Measurements from ENCODE around the gene ARHGAP25. TPM values are rescaled to one million over a fixed set of nuclear protein-coding genes. Genes with fewer than 3 reads are reported as not detected.
A peak's percentile ranks its signal among the peaks of the same experiment; 100 is the strongest.
"Not testable (repeated sequence)": the region's sequence is repeated elsewhere in the genome, so short reads cannot be mapped to it uniquely, and the experiment has no call there.

Gene ARHGAP25
- total RNA-seq, 6 donors from 2014 or later, result 13.2 to 36.1 (median 26.3) TPM

- ATAC-seq (ENCODE audit: low FRiP score in 2 of 2), result peak in 1 of 2 donors; percentile 52
- H3K27me3 ChIP-seq, result no peaks in the 10 kb centered on the region
- H3K4me3 ChIP-seq, result no peak overlapping the region
- H3K36me3 ChIP-seq, result peaks cover 0 to 10% (median 0%) of the 10 kb centered on the region in 4 donors
- peaks cover 22 to 44% (median 35%) of the 10 kb centered on the region in 4 donors for H3K4me1 ChIP-seq
- no peaks in the 10 kb centered on the region for H3K9me3 ChIP-seq
- DNase-seq, result no peak
- no peak for TF ChIP-seq EP300 (IDR thresholded peaks at IDR 0.05)
- TF ChIP-seq CTCF (IDR thresholded peaks at IDR 0.05), result no peak
- TF ChIP-seq POLR2AphosphoS5 (IDR thresholded peaks at IDR 0.05), result no peak
- TF ChIP-seq POLR2A (IDR thresholded peaks at IDR 0.05), result no peak
- H3K27ac ChIP-seq, result peak overlapping the region; percentile 32 to 79 (median 70)
Measured at GRCh38 chr2:68798569-68798968, 64.0 kb downstream of the ARHGAP25 start.

GRCh38 chr2:68799140-68800026 is 64.8 kb downstream of the ARHGAP25 start:
- Histone ChIP-seq H3K4me3 (no peak overlapping the region), H3K27ac (peak overlapping the region in 2 of 4 donors; percentile 39 to 79), H3K9me3 (no peaks in the 10 kb centered on the region), H3K36me3 (peaks cover 0 to 14% (median 0%) of the 10 kb centered on the region in 4 donors), H3K27me3 (no peaks in the 10 kb centered on the region), H3K4me1 (peaks cover 22 to 44% (median 35%) of the 10 kb centered on the region in 4 donors)
- DNase-seq, result no peak
- 80 to 93% methylated on average over 13 to 14 of the region's 14 CpGs for WGBS, 2 donors
- ATAC-seq (ENCODE audit: low FRiP score in 2 of 2), result no peak
- TF ChIP-seq EP300 (IDR thresholded peaks at IDR 0.05) (no peak), CTCF (IDR thresholded peaks at IDR 0.05) (no peak), POLR2A (IDR thresholded peaks at IDR 0.05) (no peak), POLR2AphosphoS5 (IDR thresholded peaks at IDR 0.05) (no peak)

- Histone ChIP-seq H3K27ac (peak overlapping the region in 1 of 4 donors; percentile 79), H3K4me3 (no peak overlapping the region), H3K9me3 (no peaks in the 10 kb centered on the region), H3K27me3 (no peaks in the 10 kb centered on the region), H3K36me3 (peaks cover 0 to 20% (median 0%) of the 10 kb centered on the region in 4 donors), H3K4me1 (peaks cover 22 to 43% (median 33%) of the 10 kb centered on the region in 4 donors)
- DNase-seq, result no peak
- no peak for ATAC-seq (ENCODE audit: low FRiP score in 2 of 2)
- TF ChIP-seq EP300 (IDR thresholded peaks at IDR 0.05) (no peak), CTCF (IDR thresholded peaks at IDR 0.05) (no peak), POLR2AphosphoS5 (IDR thresholded peaks at IDR 0.05) (no peak), POLR2A (IDR thresholded peaks at IDR 0.05) (no peak)
- 92% methylated on average over 4 of the region's 4 CpGs for WGBS, 2 donors
Measured at GRCh38 chr2:68800027-68800401, 65.4 kb downstream of the ARHGAP25 start.

GRCh38 chr2:68800517-68800916 is 65.9 kb downstream of the ARHGAP25 start:
- TF ChIP-seq POLR2AphosphoS5 (IDR thresholded peaks at IDR 0.05) (no peak), CTCF (IDR thresholded peaks at IDR 0.05) (no peak), POLR2A (IDR thresholded peaks at IDR 0.05) (no peak), EP300 (IDR thresholded peaks at IDR 0.05) (no peak)
- WGBS, 2 donors, result 92% methylated on average over 2 of the region's 2 CpGs

GRCh38 chr2:68802161-68802560 is 67.5 kb downstream of the ARHGAP25 start:
- ATAC-seq (ENCODE audit: low FRiP score in 2 of 2); H3K9me3 ChIP-seq; H3K27me3 ChIP-seq; H3K4me3 ChIP-seq: not testable (repeated sequence)
- Histone ChIP-seq H3K27ac (peak overlapping the region in 1 of 4 donors; percentile 59), H3K4me1 (peaks cover 19 to 39% (median 27%) of the 10 kb centered on the region in 4 donors), H3K36me3 (peaks cover 0 to 31% (median 0%) of the 10 kb centered on the region in 4 donors)
- peak in 1 of 2 donors; percentile 60 for DNase-seq
- WGBS, 2 donors, result 78 to 89% methylated on average over 8 to 9 of the region's 9 CpGs

More at GRCh38 chr2:68800517-68800916, 65.9 kb downstream of the ARHGAP25 start:
- peaks cover 18 to 40% (median 29%) of the 10 kb centered on the region in 4 donors for H3K4me1 ChIP-seq
- H3K36me3 ChIP-seq, result peaks cover 0 to 25% (median 0%) of the 10 kb centered on the region in 4 donors
- DNase-seq, result no peak
- H3K27me3 ChIP-seq, result no peaks in the 10 kb centered on the region
- H3K27ac ChIP-seq, result peak overlapping the region in 1 of 4 donors; percentile 79
- ATAC-seq (ENCODE audit: low FRiP score in 2 of 2), result no peak
- no peaks in the 10 kb centered on the region for H3K9me3 ChIP-seq
- H3K4me3 ChIP-seq, result no peak overlapping the region

All from upper lobe of left lung (tissue), 6 donors.